HG03558 (cell line): Measurements from ENCODE around the gene EPHX1.

Source experiments
- ATAC-seq: cut with Tn5 transposase; IDR thresholded peaks from one replicate; pipeline ENCODE4 v1.9.1; 2021; ENCODE audit warnings: moderate number of reproducible peaks; ENCODE audit not compliant: unreplicated experiment; ENCODE audit errors: extremely low read depth

EPHX1 gene

DNA sequence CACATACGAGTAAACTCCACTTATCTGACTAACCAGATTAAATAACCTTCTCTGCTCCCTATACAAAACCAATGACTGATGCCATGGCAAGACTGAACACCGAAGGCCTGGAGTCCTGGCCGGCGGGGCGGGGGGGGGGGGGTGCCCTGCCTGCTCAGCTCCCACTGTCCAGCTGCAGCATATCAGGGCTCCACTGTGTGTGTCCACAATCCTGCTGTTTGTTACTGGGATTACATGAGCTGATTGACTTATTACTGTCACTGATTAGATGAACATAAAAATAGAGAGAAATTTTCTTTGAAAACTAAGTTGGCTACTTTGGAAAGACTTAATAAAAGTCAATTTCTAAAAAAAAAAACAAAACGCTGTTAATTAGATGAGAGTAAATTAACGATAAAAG lies 47.3 kb downstream of the EPHX1 start:
- ATAC-seq = no peak

DNA sequence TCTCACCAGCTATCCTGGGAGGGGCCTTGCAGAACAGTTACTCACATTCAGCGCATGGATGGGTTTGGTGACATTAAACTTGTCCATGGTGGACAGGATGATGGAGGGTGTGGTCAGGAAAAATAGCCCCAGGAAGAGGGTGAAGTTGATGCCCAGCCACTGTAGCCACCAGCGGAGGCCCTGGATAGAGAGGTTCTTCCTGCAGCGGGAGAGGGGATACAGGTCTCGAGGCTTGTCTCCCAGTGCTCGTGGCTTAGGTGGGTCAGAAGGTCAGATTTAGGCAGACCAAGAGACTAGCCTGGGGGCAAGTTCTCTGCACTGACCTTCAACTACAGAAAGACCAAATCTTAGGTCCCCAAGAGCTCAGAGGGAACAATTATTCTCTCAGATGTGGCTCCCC lies 49.2 kb downstream of the EPHX1 start:
- no peak for ATAC-seq

DNA sequence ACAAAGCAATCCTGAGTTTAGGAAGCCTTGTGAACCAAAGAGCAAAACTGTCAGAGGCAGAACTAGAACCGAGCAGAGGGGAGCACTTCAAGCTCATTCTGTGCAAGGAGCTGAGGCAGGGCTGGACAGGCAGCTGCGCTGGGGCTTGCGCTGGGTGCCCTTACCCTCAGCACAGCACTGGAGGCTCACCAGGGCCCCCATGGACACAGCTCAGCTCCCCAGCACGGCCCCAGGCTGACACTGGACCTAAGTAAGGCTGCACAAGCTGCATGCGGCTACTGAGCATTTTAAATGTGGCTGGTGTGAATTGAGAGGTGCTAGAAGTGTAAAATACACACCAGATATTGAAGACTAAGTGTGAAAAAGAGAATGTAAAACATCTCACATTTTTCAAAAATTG lies 50.2 kb downstream of the EPHX1 start:
- ATAC-seq = no peak

DNA sequence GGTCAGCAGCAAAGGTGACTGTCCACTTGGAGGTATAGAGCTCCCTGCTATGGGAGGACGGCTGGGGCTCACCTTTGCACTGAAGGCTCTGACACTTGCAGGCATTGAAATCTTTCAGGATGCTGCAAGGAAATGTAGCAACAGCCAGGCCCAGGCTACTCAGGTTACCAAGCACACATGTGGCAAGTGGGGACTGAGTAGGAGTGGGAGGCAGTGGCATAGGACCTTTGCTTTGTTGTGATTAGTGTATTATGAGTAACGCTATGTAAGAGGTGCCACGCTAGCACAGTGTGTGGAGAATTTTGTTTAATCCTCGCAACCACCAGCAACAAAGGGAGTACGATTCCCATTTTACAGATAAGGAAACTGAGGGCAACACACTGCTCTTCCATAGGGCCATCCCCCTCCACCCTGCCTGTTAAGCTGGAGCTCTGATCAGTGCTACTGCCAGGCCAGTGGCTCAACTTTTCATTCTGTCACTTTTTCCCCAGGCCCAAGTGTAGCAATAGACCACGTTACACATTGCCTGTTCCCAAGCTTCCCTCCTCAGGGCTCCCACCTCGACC lies 51.0 kb downstream of the EPHX1 start:
- no peak for ATAC-seq

DNA sequence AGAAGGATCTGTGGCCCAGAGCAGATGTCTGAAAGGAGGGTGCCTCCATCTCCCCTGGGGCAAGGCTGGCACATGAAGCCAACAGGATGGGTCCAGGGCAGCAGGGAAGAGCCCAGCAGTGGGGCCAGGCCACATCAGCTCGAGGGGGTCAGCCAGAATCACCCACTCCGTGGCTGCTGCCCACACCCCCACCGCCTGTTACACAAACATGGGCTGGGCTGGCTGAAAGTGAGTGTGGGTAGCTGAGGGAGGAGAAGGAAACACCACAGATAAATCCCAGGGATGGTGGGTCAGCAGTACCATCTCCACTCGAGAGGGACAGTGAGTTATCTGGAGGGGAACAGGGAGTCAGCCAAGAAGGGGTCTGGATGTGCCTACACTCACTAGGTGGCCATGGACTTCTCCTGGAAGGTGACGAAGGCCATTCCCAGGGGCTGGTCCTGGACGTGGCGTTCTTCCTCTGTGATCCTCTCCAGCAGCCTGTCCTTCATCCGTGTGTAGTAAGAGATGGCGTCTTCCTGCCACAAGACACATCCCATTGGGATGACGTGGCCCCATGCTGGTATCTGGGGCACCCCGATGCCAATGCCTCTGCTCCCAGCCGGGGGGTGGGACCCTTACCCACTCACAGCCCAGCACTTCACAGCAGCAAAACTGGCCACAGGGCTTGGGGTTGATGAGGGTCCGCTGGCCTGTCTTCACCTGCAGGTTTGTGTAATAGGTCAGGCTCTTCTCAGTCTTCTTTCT lies 52.1 kb downstream of the EPHX1 start:
- ATAC-seq = no peak

DNA sequence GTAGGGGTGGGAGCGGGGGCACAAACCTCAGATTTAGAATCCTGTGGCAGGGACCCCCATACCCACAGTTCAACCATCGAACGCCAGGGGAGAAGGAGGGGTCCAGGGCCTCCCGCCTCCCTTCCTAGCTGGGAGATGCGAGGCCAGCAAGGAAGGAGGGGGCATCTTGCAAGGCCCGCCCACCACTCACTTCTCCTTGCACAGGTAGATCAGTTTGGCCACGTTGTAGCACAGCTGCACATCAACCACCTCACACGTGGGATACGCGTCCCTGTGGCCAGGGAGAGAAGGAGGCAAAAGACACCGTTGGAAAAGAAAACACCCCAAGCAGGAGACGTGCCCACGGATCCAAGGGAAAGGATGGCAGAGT lies 52.6 kb downstream of the EPHX1 start:
- ATAC-seq = no peak

DNA sequence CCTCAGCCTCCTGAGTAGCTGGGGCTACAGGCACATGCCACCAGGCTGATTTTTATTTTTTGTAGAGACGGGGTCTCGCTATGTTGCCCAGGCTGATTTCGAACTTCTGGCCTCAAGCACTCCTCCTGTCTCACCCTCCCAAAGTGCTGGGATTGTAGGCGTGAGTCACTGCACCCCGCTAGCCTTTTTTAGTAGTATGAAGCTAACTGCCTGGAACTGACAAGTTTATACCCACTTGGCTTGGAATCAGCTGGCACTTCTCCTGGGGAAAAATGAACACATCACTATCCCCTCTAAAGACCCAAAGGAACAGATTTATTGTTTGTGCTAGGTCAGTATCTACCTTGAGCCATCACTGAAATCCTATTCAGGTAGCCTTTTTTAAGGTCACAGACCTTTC lies 53.2 kb downstream of the EPHX1 start:
- ATAC-seq = no peak

DNA sequence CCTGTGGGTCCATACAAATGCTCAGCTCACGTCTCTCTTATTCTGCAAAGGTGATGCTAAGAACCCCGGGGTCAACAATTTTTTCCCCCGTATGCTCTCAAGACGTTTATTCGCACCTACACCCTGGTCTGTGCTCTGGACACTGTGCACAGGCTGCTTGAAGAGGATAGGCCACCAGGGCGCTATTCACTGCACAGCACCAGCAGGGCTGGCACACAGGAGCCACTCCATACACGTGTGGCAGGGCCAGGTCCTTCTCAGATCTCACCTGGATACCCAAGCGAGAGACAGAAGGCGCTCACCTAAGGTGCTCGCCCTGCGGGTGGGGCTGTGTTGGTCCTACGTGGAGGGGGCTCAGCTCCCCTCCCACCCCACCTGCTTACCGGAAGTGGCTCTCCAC lies 55.6 kb downstream of the EPHX1 start:
- ATAC-seq = no peak

DNA sequence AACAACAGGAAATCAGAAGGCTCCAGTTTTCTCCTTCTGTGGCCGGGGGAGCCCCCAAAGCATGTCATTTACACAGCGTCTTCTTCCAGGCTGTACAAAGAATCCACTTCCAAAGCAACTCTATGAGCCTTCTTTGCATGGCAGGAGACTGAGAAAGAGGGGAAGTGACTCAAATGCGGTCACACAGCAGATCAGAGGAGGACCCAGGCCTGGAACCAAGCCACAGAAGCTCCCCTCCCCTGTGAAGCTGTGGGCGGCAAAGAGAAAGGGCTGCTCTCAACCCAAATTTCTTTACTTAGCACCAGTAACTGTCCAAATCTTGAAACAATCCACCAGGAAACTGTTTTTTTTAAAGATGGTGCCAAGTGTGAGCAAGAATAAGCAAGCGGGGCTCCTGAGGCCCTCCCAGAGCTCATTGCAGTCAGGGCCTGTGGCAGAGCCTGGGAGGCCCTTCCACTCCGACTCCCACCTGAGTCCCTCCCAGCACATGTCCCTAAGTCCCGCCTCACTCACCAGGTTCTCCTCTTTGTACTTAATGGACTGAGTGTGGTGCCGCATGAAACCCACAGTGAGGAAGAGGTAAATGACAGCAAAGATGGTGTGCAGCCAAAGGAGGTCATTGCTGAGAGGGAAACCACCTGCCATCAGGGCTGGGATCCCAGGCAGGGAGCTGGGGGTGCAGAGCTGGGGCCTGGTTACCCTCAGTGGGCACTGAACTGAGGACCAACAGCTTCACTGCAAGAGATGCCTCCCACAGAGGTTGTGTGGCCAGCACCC lies 56.3 kb downstream of the EPHX1 start:
- ATAC-seq = no peak

DNA sequence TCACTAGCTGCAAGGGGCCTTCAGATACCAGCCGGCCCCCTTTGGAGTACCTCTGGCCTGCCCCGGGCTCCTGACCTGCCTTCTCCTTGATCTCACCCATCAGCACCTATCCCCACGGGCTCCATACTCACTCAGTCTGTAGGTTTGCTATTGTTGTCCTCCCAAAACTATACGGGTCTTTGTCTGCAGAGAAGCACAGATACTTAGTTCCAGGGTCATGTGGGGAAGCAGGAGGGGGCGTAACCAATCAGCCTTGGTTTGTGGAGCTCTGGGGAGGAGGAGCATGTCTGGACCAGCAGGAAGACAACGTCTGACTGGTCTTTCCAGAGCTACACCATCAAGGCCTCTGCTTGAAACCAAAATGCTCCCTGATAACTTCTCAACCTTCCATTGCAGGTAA lies 57.1 kb downstream of the EPHX1 start:
- no peak for ATAC-seq

DNA sequence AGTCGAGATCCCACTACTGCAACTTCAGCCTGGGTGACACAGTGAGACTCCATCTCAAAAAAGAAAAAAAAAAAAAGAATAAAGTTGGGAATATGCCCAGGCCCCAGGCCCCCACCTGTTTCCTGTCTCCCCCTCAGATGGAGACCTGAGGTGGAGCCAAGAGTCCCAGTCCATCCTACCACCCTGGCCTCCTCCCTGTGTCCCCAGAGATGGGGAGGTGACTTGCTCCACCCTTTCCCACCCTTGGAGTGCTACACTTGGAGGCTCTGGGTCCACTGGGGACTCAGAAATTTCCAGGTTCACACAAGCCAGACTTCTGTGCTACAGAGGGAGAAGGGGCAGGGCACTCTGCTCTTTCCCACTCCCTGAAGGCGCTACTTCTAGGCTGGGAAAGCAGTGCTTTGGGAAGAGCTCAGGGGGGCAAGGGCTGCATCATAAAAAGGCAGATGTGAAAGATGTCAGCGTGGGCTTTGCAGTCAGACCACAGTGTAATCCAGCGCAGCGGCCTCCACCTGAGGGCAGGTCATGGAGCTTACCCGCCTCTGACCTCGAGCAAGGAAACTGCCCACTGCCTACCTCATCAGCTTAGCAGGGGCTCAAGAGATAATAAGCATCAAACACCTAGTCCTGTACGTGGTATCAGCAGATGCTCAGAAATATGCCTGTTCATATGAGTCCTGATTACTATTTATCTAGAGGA lies 58.9 kb downstream of the EPHX1 start:
- ATAC-seq = no peak

DNA sequence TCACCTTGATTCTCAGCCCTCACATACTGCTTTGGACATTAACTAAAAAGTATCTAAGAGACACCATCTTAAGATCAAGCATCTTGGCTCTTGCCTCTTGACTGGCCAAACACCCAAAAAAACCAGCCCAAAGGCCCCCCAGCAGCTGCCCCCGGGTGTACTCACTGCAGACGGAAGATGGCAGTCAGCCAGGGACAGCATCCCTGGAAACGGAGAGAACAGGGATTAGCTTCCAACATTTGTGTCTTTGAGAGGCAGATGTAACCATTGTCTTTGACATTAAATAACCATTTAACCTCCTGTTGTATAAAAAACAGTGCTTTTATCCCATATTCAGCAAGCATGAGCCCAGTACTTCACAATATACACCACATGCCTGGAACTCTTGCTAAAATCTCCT lies 61.0 kb downstream of the EPHX1 start:
- no peak for ATAC-seq

DNA sequence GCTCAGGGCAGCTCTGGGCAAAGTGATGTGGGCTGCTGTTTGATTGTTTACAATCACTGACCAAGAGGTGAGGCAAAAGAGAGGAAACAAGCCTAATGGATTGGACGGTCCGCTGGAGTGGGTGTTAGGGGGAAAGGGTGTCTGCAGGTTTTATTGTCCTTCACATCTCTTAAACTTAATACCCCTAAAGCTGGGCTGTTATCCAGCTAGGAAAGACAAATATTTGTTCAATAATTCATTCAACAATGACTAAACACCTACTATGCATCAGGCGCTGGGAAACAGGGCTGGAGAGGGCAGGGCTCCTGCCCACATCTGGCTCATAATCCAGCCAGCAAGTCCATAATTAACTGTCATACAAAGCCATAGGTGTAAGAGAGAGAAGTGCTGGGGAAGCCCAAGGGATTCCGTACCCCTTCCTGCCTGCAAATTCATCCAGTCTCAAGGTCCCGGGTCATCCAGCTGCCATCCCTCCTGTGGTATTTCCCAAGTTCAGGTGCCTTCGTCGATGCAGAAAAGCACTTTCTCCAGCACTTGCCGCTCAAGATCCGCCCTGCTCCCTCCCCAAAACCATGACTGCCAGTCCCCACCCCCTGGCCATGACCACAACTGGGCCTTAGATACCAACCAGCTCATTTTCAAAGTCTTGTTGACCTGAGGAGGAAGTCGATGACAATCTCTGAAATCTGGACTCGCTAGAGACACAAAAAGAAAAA lies 61.6 kb downstream of the EPHX1 start:
- ATAC-seq = no peak

DNA sequence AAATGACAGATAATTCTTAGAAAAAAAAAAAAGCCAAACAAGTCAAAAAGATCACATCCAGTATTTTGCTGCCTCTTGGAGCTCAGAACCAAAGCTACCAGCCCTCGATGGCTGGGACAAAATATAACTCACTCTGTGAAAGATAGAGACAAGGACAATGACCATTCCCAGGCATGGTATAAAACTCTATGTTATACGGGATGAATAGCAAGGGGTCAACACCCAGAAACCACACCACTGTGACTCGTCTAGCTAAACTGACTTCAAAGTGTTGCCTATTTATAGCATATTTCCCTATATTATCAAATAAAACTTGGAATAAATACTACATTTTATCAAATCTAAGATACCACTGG lies 62.1 kb downstream of the EPHX1 start:
- no peak for ATAC-seq

DNA sequence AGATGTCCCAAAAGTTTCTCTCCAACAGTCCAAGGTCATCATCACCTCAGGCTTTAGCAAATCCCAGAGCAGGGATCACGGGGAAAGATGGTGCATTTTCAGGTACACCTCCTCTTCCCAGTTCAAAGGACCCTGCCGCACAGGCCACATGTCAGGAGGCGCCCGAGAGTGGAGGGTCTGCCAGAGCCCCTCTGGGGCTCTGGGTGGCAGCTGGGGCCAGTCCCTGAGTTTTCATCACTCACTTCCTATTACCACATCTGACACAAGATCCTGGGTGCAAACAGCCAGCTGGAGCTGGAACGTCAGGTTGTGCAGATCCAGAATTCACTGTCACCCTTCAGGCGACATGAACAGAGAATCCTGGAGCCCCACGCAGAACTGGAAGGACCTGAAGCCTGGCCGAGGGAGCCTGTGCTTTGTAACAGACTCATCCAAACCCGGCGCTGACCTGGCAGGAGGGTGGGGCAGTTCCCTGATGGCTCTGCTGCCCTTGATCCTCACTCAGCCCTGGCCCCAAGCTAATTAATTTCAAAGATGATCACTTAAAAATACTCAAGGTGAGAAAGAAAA lies 63.4 kb downstream of the EPHX1 start:
- ATAC-seq = no peak

DNA sequence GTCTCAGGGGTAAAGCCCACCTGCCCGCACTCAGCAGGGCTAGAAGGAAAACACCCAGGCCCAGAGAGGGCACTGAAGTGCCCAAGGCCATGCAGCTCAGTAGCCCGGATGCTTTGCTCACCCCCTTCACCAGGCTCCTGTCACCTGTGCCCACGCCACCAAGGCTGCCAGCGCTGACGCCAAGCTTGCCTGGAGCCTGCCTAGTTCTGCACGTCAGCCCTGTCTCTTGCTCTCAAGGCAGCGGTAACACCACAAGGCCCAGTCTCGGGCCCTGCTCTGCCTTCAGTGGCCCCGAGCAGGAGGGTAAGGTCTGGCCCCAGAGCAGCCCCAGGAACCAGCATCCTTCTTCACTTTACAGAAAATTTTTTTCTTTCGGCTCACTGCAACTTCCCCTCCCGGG lies 64.5 kb downstream of the EPHX1 start:
- ATAC-seq = no peak

DNA sequence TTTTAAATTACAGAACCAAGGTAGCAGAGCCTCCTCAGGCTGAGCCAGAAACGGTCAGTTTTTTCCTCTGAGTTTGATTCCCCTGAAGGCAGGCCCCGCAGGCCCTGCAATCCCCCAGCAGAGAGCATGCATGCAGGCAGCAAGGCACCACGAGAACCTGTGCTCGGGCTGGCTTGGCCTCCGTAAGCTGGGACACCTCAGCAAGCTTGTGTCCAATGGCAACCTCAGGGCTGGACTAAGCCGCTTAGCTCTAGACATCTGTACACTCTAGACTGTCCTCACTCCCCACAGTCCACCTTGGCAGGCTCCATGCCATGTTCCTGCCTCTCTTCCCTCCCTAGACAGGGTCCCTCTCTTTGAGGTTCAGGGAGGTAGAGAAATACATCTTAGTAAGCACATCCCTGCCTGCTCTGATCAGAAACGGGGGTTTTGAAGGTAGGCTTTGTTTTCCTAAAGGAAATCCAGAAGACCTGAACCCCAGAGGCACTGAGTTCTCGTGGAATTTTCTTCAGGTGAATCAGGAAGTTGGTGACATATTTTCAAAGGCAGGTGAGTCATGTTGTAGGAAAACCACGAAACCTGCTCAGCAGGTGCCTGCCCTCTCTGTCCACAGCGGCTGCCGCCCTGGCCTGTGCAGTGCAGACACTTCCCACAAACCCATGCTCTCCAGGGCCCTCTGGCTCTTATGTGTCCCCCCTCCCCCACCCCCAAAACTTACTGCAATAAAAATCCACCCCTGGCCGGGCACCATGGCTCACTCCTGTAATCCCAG lies 65.3 kb downstream of the EPHX1 start:
- no peak for ATAC-seq

DNA sequence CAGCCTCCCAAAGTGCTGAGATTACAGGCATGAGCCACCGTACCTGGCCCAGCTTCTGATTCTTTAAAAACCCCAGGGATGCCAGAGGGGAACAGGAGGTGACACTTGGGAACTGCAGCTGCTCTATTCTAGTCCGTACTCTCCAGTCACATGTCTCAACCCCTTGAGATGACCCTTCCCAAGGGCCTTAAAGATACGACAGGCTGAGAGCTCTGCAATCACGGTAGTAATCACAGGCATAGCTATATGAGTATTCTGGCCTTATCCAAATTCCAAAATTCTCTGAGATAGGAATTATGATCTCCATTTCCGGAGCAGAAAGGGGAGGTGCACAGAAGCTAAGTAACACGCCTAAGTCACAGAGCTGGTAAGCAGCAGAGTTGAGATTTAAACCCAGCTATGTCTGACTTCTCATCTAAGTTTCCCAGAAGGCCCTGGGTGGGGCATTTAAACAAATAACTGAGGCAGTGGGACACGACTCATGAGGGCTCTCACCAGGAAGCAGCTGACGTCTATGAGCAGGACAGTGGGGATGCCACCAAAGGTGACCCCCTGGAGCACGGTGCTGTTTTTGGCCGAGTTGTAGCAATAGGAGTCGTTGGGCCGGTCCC lies 67.1 kb downstream of the EPHX1 start:
- no peak for ATAC-seq

DNA sequence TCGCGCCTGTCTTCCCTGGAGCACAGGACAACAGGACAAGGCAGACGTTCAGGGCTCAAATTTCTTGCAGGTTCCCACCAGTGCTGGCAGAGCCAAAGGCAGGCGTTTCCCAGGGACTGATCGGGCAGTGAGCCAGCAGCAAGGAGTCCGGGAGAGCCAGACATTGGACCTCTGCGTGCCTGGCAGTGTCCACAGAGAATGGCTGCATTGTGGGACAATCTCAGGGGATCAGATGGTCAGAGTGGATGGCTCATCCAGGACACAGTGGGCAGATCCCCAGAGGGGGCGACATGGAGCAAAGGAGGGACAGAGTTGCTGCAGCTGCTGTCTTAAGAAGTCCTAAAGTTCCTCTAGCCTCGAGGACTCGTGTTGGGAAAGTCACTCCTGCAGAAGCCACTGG lies 67.7 kb downstream of the EPHX1 start:
- ATAC-seq = no peak
